GM18526 (cell line): Measurements from ENCODE around the gene TRIOBP.

Experiments
- POLR2A ChIP-seq: IDR thresholded peaks from 3 replicates; pipeline ENCODE4 v1.6.1; 2011; ENCODE audit not compliant: insufficient read length; ENCODE audit errors: extremely low read depth

Gene TRIOBP

GRCh38 chr22:37679670-37680069 is 17.2 kb upstream of the TRIOBP start:
- TF ChIP-seq POLR2A: no peak

DNA sequence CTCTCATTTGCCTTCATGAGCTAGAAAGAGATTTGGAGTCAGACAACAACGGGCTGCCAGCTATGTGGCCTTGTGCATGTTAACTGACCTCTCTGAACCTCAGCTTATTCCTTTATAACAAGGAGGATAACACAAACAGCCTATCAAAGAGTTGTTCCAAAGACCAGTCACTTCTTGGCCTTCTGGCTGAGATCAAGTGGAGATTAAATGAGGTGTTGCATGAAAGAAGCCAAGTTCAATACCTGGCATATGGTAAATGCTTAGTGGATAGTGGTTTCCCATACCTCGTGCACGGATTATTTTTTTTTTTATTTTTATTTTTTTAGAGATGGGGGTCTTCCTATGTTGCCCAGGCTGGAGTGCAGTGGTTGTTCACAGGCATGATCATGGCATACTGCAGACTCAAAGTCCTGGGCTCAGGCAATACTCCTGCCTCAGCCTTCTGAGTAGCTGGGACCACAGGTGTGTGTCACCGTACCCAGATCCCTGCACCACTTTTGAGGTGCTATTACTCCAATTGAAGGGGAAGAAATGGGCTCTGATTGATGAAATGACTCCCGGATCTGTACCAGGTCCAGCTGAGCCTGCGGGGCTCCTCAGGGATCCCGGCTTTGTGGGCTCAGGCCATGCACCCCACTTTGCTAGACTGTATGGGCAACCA is 16.5 kb upstream of the TRIOBP start:
- TF ChIP-seq POLR2A: no peak

DNA sequence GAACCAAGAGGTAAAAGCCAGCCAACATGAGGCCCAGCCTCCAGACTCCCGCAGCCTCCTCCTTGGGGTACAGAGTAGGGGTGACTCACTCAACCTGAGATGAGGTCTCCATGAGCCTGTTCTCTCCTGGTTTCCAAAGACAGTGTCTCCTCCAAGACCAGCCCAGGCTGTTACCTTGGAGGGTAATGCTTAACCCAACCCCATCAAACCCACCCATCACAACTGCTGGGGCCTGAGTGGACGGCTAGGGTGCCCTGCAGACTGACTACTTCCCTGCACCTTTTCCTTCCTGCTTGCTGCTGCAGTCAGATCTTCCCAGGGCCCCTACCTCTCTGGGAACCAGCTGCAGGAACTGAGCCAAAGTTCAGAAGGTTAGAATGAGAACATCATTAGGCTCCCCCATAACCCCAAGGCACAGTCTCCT is 15.8 kb upstream of the TRIOBP start:
- no peak for TF ChIP-seq POLR2A

DNA sequence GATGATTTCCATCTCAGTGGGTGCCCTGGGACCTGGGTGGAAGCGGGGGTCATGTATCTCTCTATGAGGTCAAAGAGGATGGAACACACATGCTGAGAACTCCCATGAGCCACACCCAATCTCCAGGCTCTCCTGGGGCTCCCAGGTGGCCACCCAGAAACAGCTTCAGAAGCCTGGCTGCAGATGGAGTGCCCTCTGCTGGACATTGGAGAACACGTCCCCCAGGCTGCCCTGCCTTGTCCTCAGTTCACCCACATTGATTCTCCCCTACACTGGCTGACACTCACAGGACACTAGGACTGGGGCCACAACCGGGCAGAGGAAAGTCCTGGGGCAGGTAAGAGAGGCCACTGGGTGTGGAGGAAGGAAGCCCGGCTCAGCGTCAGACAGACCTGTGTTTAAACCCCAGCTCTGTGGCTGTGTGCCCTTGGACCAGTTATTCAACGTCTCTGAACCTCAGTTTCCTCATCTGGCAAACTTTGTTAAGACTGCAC is 15.2 kb upstream of the TRIOBP start:
- TF ChIP-seq POLR2A: no peak

DNA sequence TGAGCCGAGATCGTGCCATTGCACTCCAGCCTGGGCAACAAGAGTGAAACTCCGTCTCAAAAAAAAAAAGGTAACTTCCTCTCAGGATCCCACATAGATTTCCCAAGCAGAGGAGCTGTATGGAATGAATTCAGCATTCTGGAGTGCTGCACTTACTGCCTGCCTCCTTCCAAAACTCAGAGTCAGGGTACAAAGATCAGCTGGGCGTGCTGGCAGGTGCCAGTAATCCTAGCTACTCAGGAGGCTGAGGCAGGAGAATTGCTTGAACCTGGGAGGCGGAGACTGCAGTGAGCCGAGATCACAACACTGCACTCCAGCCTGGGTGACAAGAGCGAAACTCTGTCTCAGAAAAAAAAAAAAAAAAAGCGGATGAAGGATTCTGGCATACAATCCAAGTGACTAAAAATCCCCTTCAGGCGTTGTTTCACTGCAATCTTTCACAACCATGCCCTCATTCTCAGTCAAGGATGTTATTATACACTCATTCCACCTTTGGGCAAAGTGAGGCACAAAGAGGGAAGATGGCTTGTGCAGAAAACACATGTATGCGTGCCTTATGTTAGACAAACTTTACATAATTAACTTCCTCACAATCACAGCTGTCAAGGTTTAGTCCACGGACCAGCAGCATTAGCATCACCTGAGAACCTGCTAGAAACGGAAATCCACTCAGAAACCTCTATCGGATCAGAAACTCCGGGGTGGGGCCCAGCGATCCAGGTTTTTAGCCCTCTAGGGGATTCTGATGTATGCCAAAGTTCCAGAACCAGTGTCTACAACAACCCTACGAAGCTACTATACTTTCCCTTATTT is 11.8 kb upstream of the TRIOBP start:
- TF ChIP-seq POLR2A: no peak

DNA sequence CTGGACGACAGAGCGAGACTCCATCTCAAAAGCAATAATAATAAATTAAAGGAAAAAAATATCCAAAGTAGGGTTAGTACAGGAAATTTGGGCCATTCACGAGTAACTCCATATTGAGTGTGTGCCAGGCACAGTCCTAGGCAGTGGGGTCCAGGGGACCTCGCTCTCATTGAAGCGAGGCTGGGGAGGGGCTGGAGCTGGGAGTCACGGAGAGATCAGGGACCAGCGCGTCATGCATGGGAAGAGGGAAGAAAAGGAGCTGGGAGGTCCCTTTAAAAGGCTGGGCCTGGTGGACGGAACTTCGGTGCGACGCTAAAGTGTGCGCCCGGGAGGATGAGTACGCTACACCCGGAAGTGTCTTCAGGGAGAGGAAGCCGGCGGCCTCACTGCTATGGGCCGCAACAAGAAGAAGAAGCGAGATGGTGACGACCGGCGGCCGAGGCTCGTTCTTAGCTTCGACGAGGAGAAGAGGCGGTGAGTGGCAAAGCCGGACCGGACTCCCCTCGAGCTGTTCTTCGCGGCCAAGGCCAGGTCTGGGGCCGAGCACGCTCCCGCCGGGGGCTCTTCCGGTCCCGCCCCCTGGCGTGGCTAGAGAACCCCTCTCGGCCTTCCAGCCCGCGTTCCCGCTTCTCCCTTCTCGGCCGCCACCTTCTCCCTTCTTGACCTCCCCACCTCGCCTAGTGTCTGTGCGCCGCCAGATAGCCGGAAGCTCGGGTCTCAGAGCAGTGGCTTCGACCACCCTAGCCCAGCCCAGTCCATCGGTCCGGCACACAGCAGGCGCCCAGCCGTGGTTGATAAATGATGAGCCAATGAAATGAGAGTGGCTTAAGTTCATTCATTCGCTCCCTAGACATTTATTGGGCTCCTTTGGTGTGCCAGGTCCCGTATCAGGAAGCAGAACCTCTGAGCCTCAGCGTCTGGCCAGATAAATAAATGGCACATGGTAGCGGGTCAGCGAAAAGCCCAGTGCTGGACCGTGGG is 10.6 kb upstream of the TRIOBP start, which contains the start of gene NOL12:
NOL12 (plus strand) TSS at position 342 of the 981 bp plus-strand sequence; CDS start at position 392, 50 bp downstream.
- TF ChIP-seq POLR2A: peak; percentile 63

DNA sequence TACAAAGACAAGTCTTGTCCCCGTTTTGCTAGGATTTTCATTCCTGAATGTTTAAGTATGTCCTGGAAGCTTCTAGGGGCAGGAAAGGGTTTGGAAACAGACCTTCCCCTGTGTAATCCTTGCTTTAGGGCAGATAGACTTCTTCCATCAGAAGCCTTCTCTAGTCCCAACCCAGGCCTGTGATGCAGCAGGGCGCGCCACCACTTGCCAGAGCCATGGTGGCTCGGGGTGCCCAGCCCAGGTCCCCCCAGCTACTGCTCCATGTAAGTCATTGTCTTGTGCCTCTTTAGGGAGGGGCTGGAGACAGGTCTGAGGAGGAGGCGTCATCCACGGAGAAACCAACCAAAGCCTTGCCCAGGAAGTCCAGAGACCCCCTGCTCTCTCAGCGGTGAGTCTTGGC is 6.4 kb upstream of the TRIOBP start:
- TF ChIP-seq POLR2A: no peak

GRCh38 chr22:37690901-37691504 is 5.8 kb upstream of the TRIOBP start:
- no peak for TF ChIP-seq POLR2A

DNA sequence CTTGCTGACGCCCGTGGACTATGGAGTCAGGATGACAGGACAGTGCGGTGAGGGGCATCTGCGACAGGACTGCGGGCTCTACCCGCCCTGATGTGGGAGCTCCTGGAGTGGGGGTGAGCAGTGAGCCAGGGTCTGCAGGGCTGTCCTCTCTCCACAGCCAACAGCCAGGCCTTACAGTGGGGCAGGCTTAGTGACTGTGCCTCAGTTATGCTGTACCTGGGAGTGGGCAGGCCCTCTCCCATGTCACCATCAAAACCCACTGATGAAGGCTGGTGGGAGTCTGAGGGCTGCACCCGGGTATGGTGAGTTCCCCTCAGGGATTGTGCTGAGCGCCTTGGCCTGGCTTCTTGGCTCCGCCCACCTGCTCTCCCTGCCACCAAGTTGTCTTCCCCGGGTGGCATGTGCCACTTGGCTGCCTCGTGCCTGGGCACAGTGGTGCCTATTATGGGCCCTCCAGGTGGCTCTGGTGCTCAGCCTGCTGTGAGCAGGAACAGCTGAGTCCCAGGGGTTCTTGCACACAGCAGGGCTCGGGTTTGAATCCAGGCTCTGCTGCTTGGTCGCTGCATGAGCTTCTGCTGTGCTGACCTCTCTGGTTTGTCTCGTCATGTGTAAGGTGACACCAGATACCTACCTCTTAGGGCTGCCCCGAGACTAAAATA is 4.1 kb upstream of the TRIOBP start:
- TF ChIP-seq POLR2A: no peak

- TF ChIP-seq POLR2A: no peak
Measured at GRCh38 chr22:37697538-37697835, 639 bp downstream of the TRIOBP start.

DNA sequence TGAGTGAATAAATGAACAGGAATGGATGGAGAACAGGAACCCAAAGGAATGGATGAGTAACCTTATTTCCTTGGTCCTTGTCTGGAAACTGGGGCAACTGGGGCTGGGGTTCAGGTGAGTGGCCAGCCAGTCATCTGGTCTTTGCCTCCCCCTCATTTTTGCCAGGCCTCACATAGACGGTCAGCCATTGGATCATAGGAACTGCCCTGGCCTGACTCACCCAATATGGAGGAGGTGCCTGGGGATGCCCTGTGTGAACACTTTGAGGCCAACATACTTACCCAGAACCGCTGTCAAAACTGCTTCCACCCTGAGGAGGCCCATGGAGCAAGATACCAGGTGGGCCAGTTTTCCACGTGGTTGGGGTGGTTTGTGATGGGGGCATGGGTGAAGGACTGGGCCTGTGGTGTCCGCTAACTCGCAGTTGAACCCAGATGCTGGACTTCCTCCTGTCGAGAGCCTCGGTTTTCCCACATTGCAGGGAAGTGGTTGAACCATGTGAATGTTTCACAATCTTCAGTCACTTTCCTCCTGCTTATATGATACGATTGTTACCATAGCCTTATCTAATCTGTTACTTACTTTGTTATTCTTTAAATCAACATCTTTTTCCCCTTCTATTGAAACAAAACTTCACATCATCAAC is 4.4 kb downstream of the TRIOBP start:
- TF ChIP-seq POLR2A: no peak

DNA sequence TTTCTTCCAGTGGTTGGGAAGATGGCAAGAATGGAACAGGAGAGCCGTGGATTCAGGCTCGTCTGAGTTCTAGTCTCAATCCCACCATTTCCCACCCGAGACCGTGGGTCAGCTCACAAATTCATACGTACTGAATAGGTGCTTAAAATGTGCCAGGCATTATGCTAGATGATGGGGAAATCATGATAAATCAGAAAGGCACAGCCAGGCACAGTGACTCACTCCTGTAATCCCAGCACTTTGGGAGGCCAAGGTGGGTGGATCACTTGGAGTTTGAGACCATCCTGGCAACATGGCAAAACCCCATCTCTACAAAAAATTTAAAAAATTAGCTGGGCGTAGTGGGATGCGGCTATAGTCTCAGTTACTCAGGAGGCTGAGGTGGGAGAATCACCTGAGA is 7.1 kb downstream of the TRIOBP start:
- TF ChIP-seq POLR2A: no peak

GRCh38 chr22:37704645-37705044 is 7.8 kb downstream of the TRIOBP start:
- TF ChIP-seq POLR2A: no peak

GRCh38 chr22:37705205-37705604 is 8.4 kb downstream of the TRIOBP start:
- no peak for TF ChIP-seq POLR2A
